GM12878 (cell line): ENCODE measurements around the gene STK4. TPM values are rescaled to one million over a fixed set of nuclear protein-coding genes. Genes with fewer than 3 reads are reported as not detected.

Experiments used
- ATAC-seq: fragments of 200-7000 bp; cut with Tn5 transposase; 3 replicates; pipeline ENCODE4 v1.9.1; 2020; ENCODE audit warnings: mild to moderate bottlenecking, moderate library complexity
- BruUV-seq: library from RNA; stranded (reverse); fragments of 400-500 nt; replicated peaks from 2 replicates; lab custom pipeline; 2021; lab: Mats Ljungman, UMichigan
- CTCF ChIA-PET: fragments of 300-600 bp; sonication (Branson Sonifier 250); formaldehyde crosslinking; extraction: SDS; loops from one replicate; lab custom pipeline; 2021; ENCODE audit warnings: inconsistent platforms; lab: Yijun Ruan, JAX
- POLR2A ChIA-PET: fragments of 350-600 bp; formaldehyde crosslinking; extraction: SDS; loops from one replicate; lab custom pipeline; 2021; ENCODE audit warnings: inconsistent platforms; lab: Charles Lee
- RAD21 ChIA-PET: fragments of 300-600 bp; sonication (Branson Sonifier 250); formaldehyde crosslinking; loops from one replicate; lab custom pipeline; 2023; ENCODE audit warnings: antibody characterized with exemption; ENCODE audit not compliant: unreplicated experiment; lab: Charles Lee
- SMC1A ChIA-PET: fragments of 300-600 bp; sonication (Branson Sonifier 250); formaldehyde crosslinking; loops from one replicate; lab custom pipeline; 2023; ENCODE audit not compliant: unreplicated experiment, uncharacterized antibody; lab: Charles Lee
- DNase-seq: peaks from one replicate; pipeline ENCODE4 v3.0.0-alpha.2; 2011; ENCODE audit warnings: low read depth, low spot score
- FAIRE-seq: peaks from 3 replicates; lab custom pipeline; 2011; peaks lifted over from hg19 to GRCh38; lab: Jason Lieb, UNC
- H2AFZ ChIP-seq: 2 replicates; pipeline ENCODE4 v1.6.0; 2011; ENCODE audit warnings: low read depth, low read length, control low read depth; ENCODE audit not compliant: control insufficient read depth
- H3K27ac ChIP-seq: 2 replicates; pipeline ENCODE4 v1.5.1; 2011; ENCODE audit warnings: control low read depth; ENCODE audit not compliant: control insufficient read depth, insufficient read depth
- H3K27me3 ChIP-seq, 2 experiments: replicated peaks in 1 of 2; 2 replicates each; pipeline versions ENCODE4 v1.6.0 to v1.6.1; 2011; ENCODE audit warnings: low read length in 1 of 2; ENCODE audit not compliant: control insufficient read depth in 2 of 2, insufficient read depth in 2 of 2
- H3K36me3 ChIP-seq, 2 experiments: 2 replicates each; pipeline ENCODE4 v1.5.1; 2011; ENCODE audit warnings: low read length in 1 of 2; ENCODE audit not compliant: control insufficient read depth in 2 of 2, insufficient read depth in 2 of 2
- H3K4me1 ChIP-seq: 2 replicates; pipeline ENCODE4 v1.6.1; 2011; ENCODE audit warnings: mild to moderate bottlenecking, low read length, moderate library complexity, mixed read lengths; ENCODE audit not compliant: control insufficient read depth, insufficient read depth
- H3K4me2 ChIP-seq: 2 replicates; pipeline ENCODE4 v1.6.0; 2011; ENCODE audit warnings: control low read depth; ENCODE audit not compliant: control insufficient read depth, insufficient read depth
- H3K4me3 ChIP-seq: fragments of 200-600 bp; sonication (generic); 2 replicates; pipeline ENCODE4 v1.5.1; 2016
- H3K79me2 ChIP-seq: 2 replicates; pipeline ENCODE4 v1.6.0; 2011; ENCODE audit warnings: low read length; ENCODE audit not compliant: control insufficient read depth, insufficient read depth
- H3K9ac ChIP-seq: 2 replicates; pipeline ENCODE4 v1.8.0; 2011; ENCODE audit warnings: low read length, control low read depth, mixed read lengths; ENCODE audit not compliant: control insufficient read depth, insufficient read depth
- H3K9me3 ChIP-seq: replicated peaks from 3 replicates; pipeline ENCODE4 v1.5.1; 2011; ENCODE audit warnings: mild to moderate bottlenecking, low read length; ENCODE audit not compliant: control insufficient read depth, insufficient read depth
- H4K20me1 ChIP-seq: 2 replicates; pipeline ENCODE4 v1.6.0; 2011; ENCODE audit not compliant: control insufficient read depth, insufficient read depth
- BCLAF1 ChIP-seq: fragments of 450-650 bp; IDR thresholded peaks from 2 replicates; pipeline ENCODE4 v1.6.1; 2017; ENCODE audit warnings: antibody characterized with exemption, mild to moderate bottlenecking, moderate library complexity
- CBFB ChIP-seq: IDR thresholded peaks from 2 replicates; pipeline ENCODE4 v1.6.1; 2016; ENCODE audit warnings: antibody characterized with exemption, low read depth
- E4F1 ChIP-seq: fragments of 450-650 bp; IDR thresholded peaks from 2 replicates; pipeline ENCODE4 v1.6.1; 2018; ENCODE audit warnings: borderline replicate concordance, mild to moderate bottlenecking; ENCODE audit not compliant: partially characterized antibody
- IKZF2 ChIP-seq, 2 experiments: fragments of 450-650 bp; IDR thresholded peaks; 2 replicates each; pipeline ENCODE4 v1.6.1; 2017; ENCODE audit warnings: mild to moderate bottlenecking in 2 of 2, moderate library complexity in 2 of 2
- IRF3 ChIP-seq: fragments of 450-650 bp; IDR thresholded peaks from 2 replicates; pipeline ENCODE4 v1.6.1; 2014; ENCODE audit warnings: mild to moderate bottlenecking
- KAT2A ChIP-seq: conservative IDR thresholded peaks from 2 replicates; pipeline ENCODE4 v1.6.1; 2011; ENCODE audit warnings: low read depth, low read length; ENCODE audit not compliant: control insufficient read depth
- LARP7 ChIP-seq: fragments of 450-650 bp; IDR thresholded peaks from 2 replicates; pipeline ENCODE4 v1.6.1; 2017; ENCODE audit warnings: mild to moderate bottlenecking
- RELA ChIP-seq: fragments of 450-650 bp; IDR thresholded peaks from 2 replicates; pipeline ENCODE4 v1.8.0; 2014; ENCODE audit warnings: borderline replicate concordance; ENCODE audit not compliant: partially characterized antibody
- TARDBP ChIP-seq: IDR thresholded peaks from 2 replicates; pipeline ENCODE4 v1.6.1; 2016; ENCODE audit warnings: borderline replicate concordance
- TBL1XR1 ChIP-seq: IDR thresholded peaks from 2 replicates; pipeline ENCODE4 v1.6.1; 2012; ENCODE audit warnings: low read depth, low read length, improper control_type of control experiment
- TCF3 ChIP-seq: IDR thresholded peaks from 2 replicates; pipeline ENCODE4 v1.6.1; 2012; ENCODE audit warnings: low read depth, mild to moderate bottlenecking, low read length, borderline replicate concordance; ENCODE audit not compliant: insufficient read depth
- WGBS: methylation state at CpG from one replicate; pipeline ENCODE4 v1.1.6; 2016; ENCODE audit warnings: low lambda C conversion rate; ENCODE audit not compliant: insufficient replicate concordance, insufficient coverage; ENCODE audit errors: missing lambda C conversion rate; 5-methylcytosine and 5-hydroxymethylcytosine counted together
- in situ Hi-C: fragments of 300-500 bp; cut with MboI; formaldehyde crosslinking; loops from 9 replicates; pipeline ENCODE4 v1.14.3; 2018; ENCODE audit warnings: mixed read lengths
- intact Hi-C: fragments of 100-400 bp; cut with micrococcal nuclease; formaldehyde crosslinking; loops from one replicate; pipeline ENCODE4 v1.14.2; 2022; ENCODE audit not compliant: unreplicated experiment
- polyA plus RNA-seq, 11 experiments: library from polyadenylated mRNA; depleted of rRNA in 4 of 11; unstranded in 6 of 11; stranded (reverse) in 5 of 11; fragments of >200 nt; fragmentation: Nextera tagmentation in 4 of 11; fragmentation: Illumina TruSeq in 1 of 11; extraction: Ambion mirVana in 4 of 11; extraction: Trizol in 1 of 11; gene quantifications; 1 replicate in 1 of 11; 2 replicates in 10 of 11; pipeline versions ENCODE4 v1.2.1 to v1.2.3, GENCODE V29; 2011 to 2016; ENCODE audit warnings: inconsistent platforms in 2 of 11, missing spikeins in 2 of 11, low read depth in 1 of 11
- total RNA-seq, 4 experiments: library from RNA; depleted of rRNA in 3 of 4; stranded (reverse); fragments of >200 nt in 3 of 4; fragmentation: Illumina TruSeq in 1 of 4; extraction: Trizol in 1 of 4; gene quantifications; 2 replicates each; pipeline versions ENCODE4 v1.2.1 to v1.2.3, GENCODE V29; 2013 to 2021

The STK4 gene
- total and polyA plus RNA-seq, 10 of the 15 experiments (the other 5 are each of a cell fraction or from before 2014, with no cell fraction given): 24.0 to 135 (median 89.7) TPM

- Histone ChIP-seq H3K79me2 (peaks cover 3% of the 10 kb centered on the region), H3K36me3 (peaks cover 17 to 27% of the 10 kb centered on the region in 2 experiments), H4K20me1 (no peaks in the 10 kb centered on the region), H2AFZ (no peak overlapping the region), H3K9me3 (no peaks in the 10 kb centered on the region), H3K4me2 (no peak overlapping the region), H3K4me1 (no peaks in the 10 kb centered on the region), H3K9ac (no peak overlapping the region), H3K4me3 (no peak overlapping the region), H3K27me3 (no peaks in the 10 kb centered on the region), H3K27ac (no peak overlapping the region)
- 94% methylated on average over 3 of the region's 3 CpGs for WGBS
- intact Hi-C loops (no loop called here), in situ Hi-C loops (no loop called here)
- no peak for DNase-seq
- BruUV-seq: no TSS peak
- ChIA-PET SMC1A (no interaction called here), POLR2A (interaction anchor here (0.6 kb wide), 1 partner anchor 106 kb away, joined by 3 read pairs; no protein-coding TSS in a partner anchor), CTCF (interaction anchor here (0.6 to 3.0 kb wide), 4 partner anchors 13 to 30 kb away, joined by 3 to 20 read pairs (median 6); no protein-coding TSS in a partner anchor), RAD21 (interaction anchor here (1.7 kb wide), 1 partner anchor 29 kb away, joined by 5 read pairs; no protein-coding TSS in a partner anchor)
- TF ChIP-seq TBL1XR1 (no peak), TARDBP (no peak), IRF3 (no peak)
- FAIRE-seq: no peak
- no peak for ATAC-seq
These were observed 106.9 kb downstream of the STK4 start for GRCh38 chr20:45073221-45073620.

GRCh38 chr20:45077559-45077958, 111.2 kb downstream of the STK4 start:
- H3K79me2 ChIP-seq: no peaks in the 10 kb centered on the region
- no peaks in the 10 kb centered on the region for H3K4me1 ChIP-seq
- DNase-seq (no peak), FAIRE-seq (no peak), ATAC-seq (no peak)
- no peaks in the 10 kb centered on the region for H4K20me1 ChIP-seq
- BruUV-seq: no TSS peak
- 97% methylated on average over 3 of the region's 3 CpGs for WGBS
- RAD21 ChIA-PET: interaction anchor here (1.2 kb wide), 1 partner anchor 10 kb away, joined by 3 read pairs; no protein-coding TSS in a partner anchor
- no peak overlapping the region for H3K27ac ChIP-seq
- SMC1A ChIA-PET: no interaction called here
- H3K9me3 ChIP-seq: no peaks in the 10 kb centered on the region; the same call in 2 of the 3 replicates
- no peak overlapping the region for H3K4me2 ChIP-seq
- POLR2A ChIA-PET: no interaction called here
- intact Hi-C loops (no loop called here), in situ Hi-C loops (no loop called here)
- H3K36me3 ChIP-seq: peaks cover 15 to 16% of the 10 kb centered on the region in 2 experiments; a peak in 3 of 4 replicates
- CTCF ChIA-PET: interaction anchor here (1.2 to 3.7 kb wide), 3 partner anchors 13 to 34 kb away, joined by 3 to 12 read pairs (median 12); no protein-coding TSS in a partner anchor
- no peak overlapping the region for H3K9ac ChIP-seq
- no peak overlapping the region for H3K4me3 ChIP-seq
- H2AFZ ChIP-seq: no peak overlapping the region
- H3K27me3 ChIP-seq: no peaks in the 10 kb centered on the region
- TF ChIP-seq TCF3 (no peak), CBFB (no peak), IKZF2 (IDR thresholded peaks at IDR 0.05) (no peak), LARP7 (no peak), BCLAF1 (no peak), E4F1 (no peak), RELA (no peak), KAT2A (no peak)
